Activated CD8-positive, alpha-beta memory T cell treated with anti-CD3 and anti-CD28 coated beads, Interleukin-2, amount 50 U/mL, for 24 hours (primary cell): ENCODE data around the gene GAN.
"Not testable (repeated sequence)": the region's sequence is repeated elsewhere in the genome, so short reads cannot be mapped to it uniquely, and the experiment has no call there.

ENCODE experiments used
- DNase-seq: peaks from one replicate; pipeline ENCODE4 v3.0.0-alpha.2; 2020; ENCODE audit errors: extremely low read depth

GAN gene

GRCh38 chr16:81307770-81308169 is 7.0 kb upstream of the GAN start:
- DNase-seq: no peak

- DNase-seq: no peak
Observed at GRCh38 chr16:81310045-81310644, 4.6 kb upstream of the GAN start.

GRCh38 chr16:81311762-81312161 is 3.0 kb upstream of the GAN start:
- no peak for DNase-seq

- DNase-seq: no peak
Observed at GRCh38 chr16:81313701-81314602, 810 bp upstream of the GAN start.

GRCh38 chr16:81315271-81316175 is 761 bp downstream of the GAN start:
- no peak for DNase-seq

- DNase-seq: no peak
Observed at GRCh38 chr16:81316176-81316496, 1.4 kb downstream of the GAN start.

GRCh38 chr16:81318711-81319110 is 3.9 kb downstream of the GAN start:
- no peak for DNase-seq

GRCh38 chr16:81319221-81319912 is 4.6 kb downstream of the GAN start:
- DNase-seq: no peak

- DNase-seq: no peak
Observed at GRCh38 chr16:81321039-81321438, 6.3 kb downstream of the GAN start.

- no peak for DNase-seq
Observed at GRCh38 chr16:81321536-81321935, 6.8 kb downstream of the GAN start.

- DNase-seq: no peak
Observed at GRCh38 chr16:81324808-81325207, 10.0 kb downstream of the GAN start.

GRCh38 chr16:81327011-81327410 is 12.2 kb downstream of the GAN start:
- DNase-seq: no peak

GRCh38 chr16:81327447-81328196 is 12.9 kb downstream of the GAN start:
- no peak for DNase-seq

- no peak for DNase-seq
Observed at GRCh38 chr16:81329947-81330346, 15.2 kb downstream of the GAN start.

GRCh38 chr16:81333356-81333755 is 18.6 kb downstream of the GAN start:
- DNase-seq: no peak

- DNase-seq: no peak
Observed at GRCh38 chr16:81335669-81336068, 20.9 kb downstream of the GAN start.

GRCh38 chr16:81337097-81337496 is 22.3 kb downstream of the GAN start:
- no peak for DNase-seq

GRCh38 chr16:81345172-81345571 is 30.4 kb downstream of the GAN start:
- DNase-seq: not testable (repeated sequence)

- no peak for DNase-seq
Observed at GRCh38 chr16:81347425-81347824, 32.7 kb downstream of the GAN start.

- no peak for DNase-seq
Observed at GRCh38 chr16:81349608-81350305, 35.0 kb downstream of the GAN start.

- DNase-seq: no peak
Observed at GRCh38 chr16:81350306-81350615, 35.5 kb downstream of the GAN start.
